Right lobe of liver (tissue), 6 donors: ENCODE results near the gene C1QL3. TPM values are rescaled to one million over a fixed set of nuclear protein-coding genes. Genes with fewer than 3 reads are reported as not detected.
A peak's percentile ranks its signal among the peaks of the same experiment; 100 is the strongest.

Source experiments
- ATAC-seq, 4 donors: fragments of 200-7000 bp; cut with Tn5 transposase; one replicate each; pipeline ENCODE4 v1.9.1; 2020; ENCODE audit warnings: mild to moderate bottlenecking in 4 of 4, moderate library complexity in 4 of 4
- DNase-seq, 3 donors: peaks; one replicate each; pipeline ENCODE4 v3.0.0-alpha.2; 2020
- H3K27ac ChIP-seq, 3 donors: fragments of 200-600 bp; one replicate each; pipeline ENCODE4 v1.8.0; 2022
- H3K27me3 ChIP-seq, 2 donors: fragments of 200-600 bp; one replicate each; pipeline ENCODE4 v1.8.0; 2022
- H3K36me3 ChIP-seq, 4 donors: fragments of 200-600 bp; sonication (generic) in 1 of 4; one replicate each; pipeline versions ENCODE4 v1.5.1 to v1.8.0; 2017 to 2022; ENCODE audit warnings: control low read depth in 1 of 4
- H3K4me1 ChIP-seq, 4 donors: fragments of 200-600 bp; sonication (generic) in 1 of 4; one replicate each; pipeline versions ENCODE4 v1.5.1 to v1.8.0; 2017 to 2022; ENCODE audit warnings: control low read depth in 1 of 4
- H3K4me3 ChIP-seq, 3 donors: fragments of 200-600 bp; one replicate each; pipeline ENCODE4 v1.8.0; 2022
- H3K9me3 ChIP-seq, 4 donors: fragments of 200-600 bp; sonication (generic) in 1 of 4; one replicate each; pipeline versions ENCODE4 v1.5.1 to v1.8.0; 2017 to 2022; ENCODE audit warnings: control low read depth in 1 of 4
- CTCF ChIP-seq, 4 donors: fragments of 200-600 bp in 3 of 4; fragments of 450-650 bp in 1 of 4; IDR thresholded peaks; one replicate each; pipeline versions ENCODE4 v1.5.1 to v1.8.0; 2016 to 2022; ENCODE audit warnings: antibody characterized with exemption in 4 of 4, mild to moderate bottlenecking in 2 of 4
- POLR2A ChIP-seq: fragments of 450-650 bp; IDR thresholded peaks from one replicate; pipeline ENCODE4 v1.6.1; 2017; ENCODE audit warnings: antibody characterized with exemption, mild to moderate bottlenecking
- WGBS: methylation state at CpG from one replicate; pipeline ENCODE4 v1.1.6; 2018; ENCODE audit warnings: low coverage, low lambda C conversion rate; ENCODE audit not compliant: insufficient coverage; ENCODE audit errors: missing lambda C conversion rate; 5-methylcytosine and 5-hydroxymethylcytosine counted together
- intact Hi-C, 2 donors: fragments of 100-400 bp; cut with DNase I; formaldehyde crosslinking; loops; one replicate each; pipeline versions ENCODE4 v1.11.2 to v1.14.1; 2022
- total RNA-seq, 6 experiments: library from RNA; depleted of rRNA in 2 of 6; stranded (reverse); fragments of >200 nt in 2 of 6; fragmentation: NEBNext Ultra II Directional in 3 of 6; extraction: Animal tissue kit (Norgen Biotek cat#: 25700) in 3 of 6; gene quantifications; one replicate each; pipeline versions ENCODE4 v1.1.0 to v1.2.4, GENCODE V29; 2016 to 2023
- donor health status: DM: no; HTN: yes; CAD: no.
- donor health status: DM: no; HTN: no; CAD: no.
- donor health status: DM: no; HTN: no; CAD: no.
- donor health status: DM: no; HTN: yes; CAD: no.
- donor health status: DM: no; HTN: yes; CAD: no.

Gene C1QL3
- total RNA-seq, 6 experiments from 2014 or later: not detected

DNA sequence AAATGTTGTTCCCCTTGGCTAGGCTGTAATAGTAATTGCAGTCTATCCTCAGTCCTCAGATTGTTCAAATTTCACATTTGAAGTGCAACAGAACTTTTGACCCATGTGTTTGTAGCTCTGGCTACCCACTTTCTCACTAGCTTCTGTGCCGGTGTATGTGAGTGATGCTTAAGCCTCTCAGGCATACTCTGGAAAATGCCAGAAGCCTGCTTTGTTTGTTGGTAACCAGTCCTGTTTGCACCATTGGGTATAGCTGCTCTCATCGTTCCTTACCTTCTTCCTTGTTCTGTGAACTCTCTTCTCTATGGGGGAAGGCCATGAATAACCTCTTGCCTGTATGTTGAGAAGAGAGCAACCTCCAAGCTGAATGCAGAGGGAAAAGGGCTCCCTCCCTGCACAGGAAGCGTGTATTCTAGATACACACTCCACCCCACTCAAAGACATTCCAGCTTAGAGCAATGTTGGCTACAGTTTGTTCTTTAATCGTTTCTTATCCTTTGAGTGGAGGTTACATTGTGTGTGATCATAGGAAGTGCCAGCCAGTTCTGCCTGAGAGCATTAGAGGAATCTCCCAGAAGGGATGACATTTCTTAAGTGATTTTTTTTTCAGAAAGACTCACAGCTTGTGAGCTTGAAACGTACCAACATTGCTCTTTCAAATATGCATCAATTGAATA lies 40.5 kb downstream of the C1QL3 start:
- 61% methylated on average over 5 of the region's 5 CpGs for WGBS
- Histone ChIP-seq H3K9me3 (no peaks in the 10 kb centered on the region), H3K4me1 (no peaks in the 10 kb centered on the region), H3K27ac (no peak overlapping the region), H3K36me3 (peaks cover 0 to 2% (median 0%) of the 10 kb centered on the region in 4 donors), H3K27me3 (no peaks in the 10 kb centered on the region), H3K4me3 (no peak overlapping the region)
- intact Hi-C loops: no loop called here
- DNase-seq (no peak), ATAC-seq (no peak)
- TF ChIP-seq POLR2A: no peak
- no peak for TF ChIP-seq CTCF (IDR thresholded peaks at IDR 0.05)

DNA sequence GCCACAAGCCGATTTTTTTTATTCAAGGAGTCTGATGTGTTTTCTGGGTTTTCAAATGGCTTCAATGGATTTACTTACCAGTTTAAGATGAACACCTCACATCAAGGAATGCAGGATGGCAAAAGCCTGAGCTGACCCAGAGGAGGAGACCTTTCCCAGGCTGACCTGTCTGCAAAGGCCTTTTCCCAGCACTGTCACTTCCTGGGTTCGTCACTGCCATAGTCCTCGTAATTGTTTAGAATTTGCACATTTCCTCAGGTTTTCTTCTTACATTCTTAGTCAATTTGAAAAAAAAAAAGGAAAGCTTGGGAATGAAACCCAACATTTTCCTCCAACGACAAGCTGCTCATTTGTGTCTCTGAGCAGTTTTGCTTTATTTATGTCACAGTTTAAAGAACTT lies 42.9 kb downstream of the C1QL3 start:
- H3K27ac ChIP-seq: no peak overlapping the region
- intact Hi-C loops: no loop called here
- H3K36me3 ChIP-seq: no peaks in the 10 kb centered on the region
- 95% methylated on average over 4 of the region's 4 CpGs for WGBS
- H3K4me3 ChIP-seq: no peak overlapping the region
- no peak for ATAC-seq
- no peak for TF ChIP-seq POLR2A
- no peak for TF ChIP-seq CTCF (IDR thresholded peaks at IDR 0.05)
- no peaks in the 10 kb centered on the region for H3K27me3 ChIP-seq
- no peaks in the 10 kb centered on the region for H3K4me1 ChIP-seq
- no peak for DNase-seq
- no peaks in the 10 kb centered on the region for H3K9me3 ChIP-seq

GRCh38 chr10:16477757-16478156 lies 43.9 kb downstream of the C1QL3 start:
- Histone ChIP-seq H3K27ac (no peak overlapping the region), H3K9me3 (no peaks in the 10 kb centered on the region), H3K4me1 (no peaks in the 10 kb centered on the region), H3K36me3 (no peaks in the 10 kb centered on the region), H3K4me3 (no peak overlapping the region), H3K27me3 (no peaks in the 10 kb centered on the region)
- ATAC-seq (no peak), DNase-seq (no peak)
- TF ChIP-seq CTCF (IDR thresholded peaks at IDR 0.05) (no peak), POLR2A (no peak)
- intact Hi-C loops: no loop called here
- WGBS: 67% methylated on average over 1 of the region's 1 CpG

DNA sequence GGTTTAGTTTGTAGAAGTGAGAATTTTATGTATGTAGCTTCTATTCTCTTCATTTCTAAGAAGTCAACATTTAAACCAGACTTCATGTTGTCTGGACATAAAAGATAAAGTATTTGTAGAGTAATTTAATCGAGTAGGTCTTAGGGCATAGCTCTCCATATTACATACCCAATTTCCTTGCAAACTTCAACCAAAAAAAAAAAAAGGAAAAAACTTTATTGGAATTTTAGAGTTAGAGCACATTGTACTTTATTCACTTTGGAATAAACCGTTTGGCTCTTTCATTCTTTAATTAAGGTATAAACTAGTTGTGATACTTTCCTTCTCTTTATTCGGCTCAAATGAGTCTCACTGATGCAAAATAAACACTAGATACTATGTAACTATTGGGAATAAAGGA lies 48.9 kb downstream of the C1QL3 start:
- Histone ChIP-seq H3K27me3 (no peaks in the 10 kb centered on the region), H3K4me3 (no peak overlapping the region), H3K4me1 (no peaks in the 10 kb centered on the region), H3K9me3 (no peaks in the 10 kb centered on the region), H3K27ac (no peak overlapping the region), H3K36me3 (no peaks in the 10 kb centered on the region)
- intact Hi-C loops: no loop called here
- 80% methylated on average over 3 of the region's 3 CpGs for WGBS
- ATAC-seq: no peak
- DNase-seq: no peak
- TF ChIP-seq POLR2A: no peak
- TF ChIP-seq CTCF (IDR thresholded peaks at IDR 0.05): no peak

DNA sequence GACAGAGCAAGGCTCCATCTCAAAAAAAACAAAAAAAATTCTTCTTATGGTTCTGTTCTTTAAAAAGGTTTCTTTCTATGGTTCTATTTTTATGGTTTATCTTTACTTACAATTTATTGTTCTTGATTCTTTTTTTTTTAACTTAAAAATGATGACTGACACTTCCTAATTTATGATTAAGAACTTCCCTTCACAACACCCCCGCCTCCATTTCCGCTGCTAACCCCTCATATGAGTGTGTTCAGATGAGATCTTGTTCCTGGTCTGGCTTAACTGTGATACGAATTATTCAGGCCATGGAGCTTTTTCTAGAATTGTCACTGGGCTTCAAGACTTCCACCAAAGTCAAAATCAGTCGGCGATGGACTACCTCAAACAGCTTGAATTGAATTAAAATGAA lies 50.9 kb downstream of the C1QL3 start:
- intact Hi-C loops: no loop called here
- TF ChIP-seq CTCF (IDR thresholded peaks at IDR 0.05) (no peak), POLR2A (no peak)
- no peak overlapping the region for H3K4me3 ChIP-seq
- WGBS: 60% methylated on average over 5 of the region's 5 CpGs
- no peak overlapping the region for H3K27ac ChIP-seq
- H3K9me3 ChIP-seq: no peaks in the 10 kb centered on the region
- ATAC-seq (peak in 1 of 4 donors; percentile 42), DNase-seq (peak in 1 of 3 donors; percentile 19)
- H3K36me3 ChIP-seq: no peaks in the 10 kb centered on the region
- H3K27me3 ChIP-seq: no peaks in the 10 kb centered on the region
- no peaks in the 10 kb centered on the region for H3K4me1 ChIP-seq
